OCI-LY1 (cell line): ENCODE results near the gene GNAQ.

Experiments
- H2AFZ ChIP-seq: fragments of 200-600 bp; sonication (generic), shearing (Covaris generic); 2 replicates; pipeline ENCODE4 v1.6.0; 2014; ENCODE audit warnings: antibody characterized with exemption, mild to moderate bottlenecking, low read length
- H3F3A ChIP-seq: fragments of 200-600 bp; sonication (generic), shearing (Covaris generic); 2 replicates; pipeline ENCODE4 v1.6.0; 2014; ENCODE audit warnings: mild to moderate bottlenecking, antibody characterized with exemption, low read length, moderate library complexity; ENCODE audit not compliant: insufficient read depth
- H3K27ac ChIP-seq: fragments of 200-600 bp; sonication (generic); 2 replicates; pipeline ENCODE4 v1.5.1; 2014; ENCODE audit warnings: low read length, mixed run types, mild to moderate bottlenecking, low read depth; ENCODE audit not compliant: poor library complexity, severe bottlenecking
- H3K27me3 ChIP-seq: fragments of 200-600 bp; sonication (generic); 2 replicates; pipeline ENCODE4 v1.6.0; 2014; ENCODE audit warnings: antibody characterized with exemption, mild to moderate bottlenecking, low read length, moderate library complexity; ENCODE audit not compliant: insufficient read depth
- H3K36me3 ChIP-seq: fragments of 200-600 bp; sonication (generic); 2 replicates; pipeline ENCODE4 v1.6.1; 2014; ENCODE audit warnings: mild to moderate bottlenecking, antibody characterized with exemption, low read length, moderate library complexity, mixed read lengths; ENCODE audit not compliant: insufficient read depth
- H3K4me1 ChIP-seq: fragments of 200-600 bp; sonication (generic); 2 replicates; pipeline ENCODE4 v1.5.1; 2014; ENCODE audit warnings: mild to moderate bottlenecking, low read length, moderate library complexity; ENCODE audit not compliant: insufficient read depth, severe bottlenecking
- H3K4me2 ChIP-seq: fragments of 200-600 bp; sonication (generic), shearing (Covaris generic); 2 replicates; pipeline ENCODE4 v1.6.1; 2014; ENCODE audit warnings: low read length
- H3K4me3 ChIP-seq: fragments of 200-600 bp; sonication (generic); 2 replicates; pipeline ENCODE4 v1.5.1; 2014; ENCODE audit warnings: low read length, low read depth, mild to moderate bottlenecking, mixed read lengths; ENCODE audit not compliant: poor library complexity, severe bottlenecking
- H3K79me2 ChIP-seq: fragments of 200-600 bp; shearing (Covaris generic); 2 replicates; pipeline ENCODE4 v1.6.1; 2016; ENCODE audit warnings: mixed run types, low read length, mixed read lengths; ENCODE audit not compliant: insufficient read depth
- H3K9ac ChIP-seq: fragments of 200-600 bp; sonication (generic), shearing (Covaris generic); 2 replicates; pipeline ENCODE4 v1.6.1; 2014; ENCODE audit warnings: mild to moderate bottlenecking, low read length, mixed read lengths
- H3K9me2 ChIP-seq: fragments of 200-600 bp; sonication (generic), shearing (Covaris generic); 2 replicates; pipeline ENCODE4 v1.6.1; 2014; ENCODE audit warnings: low read depth, mild to moderate bottlenecking, low read length, mixed read lengths
- H3K9me3 ChIP-seq: fragments of 200-600 bp; shearing (Covaris generic); 2 replicates; pipeline ENCODE4 v1.6.1; 2014; ENCODE audit warnings: low read length, mixed read lengths
- H4K20me1 ChIP-seq: fragments of 200-600 bp; sonication (generic), shearing (Covaris generic); 2 replicates; pipeline ENCODE4 v1.6.0; 2016; ENCODE audit warnings: mild to moderate bottlenecking, low read length; ENCODE audit not compliant: insufficient read depth
- EZH2 ChIP-seq: fragments of 200-600 bp; sonication (generic), shearing (Covaris generic); IDR thresholded peaks from 2 replicates; pipeline ENCODE4 v1.8.0; 2017; ENCODE audit warnings: borderline replicate concordance, mixed run types, mild to moderate bottlenecking, antibody characterized with exemption, low read length, moderate library complexity, mixed read lengths
- TF ChIP-seq, protein P1 (sequence below): fragments of 200-600 bp; sonication (generic), shearing (Covaris generic); IDR thresholded peaks from 2 replicates; pipeline ENCODE4 v1.5.1; 2017; ENCODE audit warnings: mild to moderate bottlenecking, antibody characterized with exemption, low read length, moderate library complexity, mixed read lengths

GNAQ gene

DNA sequence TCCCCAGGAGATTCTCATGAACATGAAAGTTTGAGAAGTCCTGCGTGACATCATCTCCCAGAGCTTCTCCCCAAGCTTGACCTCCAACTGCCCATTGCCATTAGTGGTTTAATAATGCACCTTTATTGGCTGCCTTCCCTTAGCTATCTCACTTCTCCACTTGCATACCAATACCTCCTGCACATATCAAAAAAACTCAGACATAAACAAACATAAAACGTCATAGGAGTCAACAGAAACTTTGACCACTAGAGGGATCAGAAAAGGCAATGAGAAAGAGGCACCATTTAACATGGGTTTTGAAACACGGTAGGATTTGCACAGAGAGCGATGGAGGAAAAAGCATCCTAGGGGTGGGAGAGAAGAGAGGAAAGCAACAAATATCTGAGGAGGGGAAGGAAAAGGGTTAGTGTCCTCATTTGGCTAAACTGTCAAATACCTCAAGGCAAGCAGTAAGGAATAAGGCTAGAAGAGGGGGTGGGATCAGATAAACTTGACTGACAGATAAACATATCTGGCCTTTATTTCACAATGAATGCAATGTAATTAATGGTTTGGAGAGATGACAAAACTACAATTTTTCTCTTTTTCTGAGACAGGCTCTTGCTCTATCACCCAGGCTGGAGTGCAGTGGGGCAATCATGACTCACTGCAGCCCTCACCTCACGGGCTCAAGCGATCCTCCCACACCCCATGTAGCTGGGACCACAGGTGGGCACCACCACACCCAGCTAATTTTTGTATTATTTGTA, 27.0 kb downstream of the GNAQ start:
- H4K20me1 ChIP-seq, result no peaks in the 10 kb centered on the region
- no peaks in the 10 kb centered on the region for H3K9me3 ChIP-seq
- no peak overlapping the region for H3K4me2 ChIP-seq
- H3F3A ChIP-seq, result no peaks in the 10 kb centered on the region
- H3K9me2 ChIP-seq, result no peaks in the 10 kb centered on the region
- H3K9ac ChIP-seq, result no peak overlapping the region
- H3K27ac ChIP-seq, result no peak overlapping the region
- no peak overlapping the region for H2AFZ ChIP-seq
- TF ChIP-seq, protein P1, sequence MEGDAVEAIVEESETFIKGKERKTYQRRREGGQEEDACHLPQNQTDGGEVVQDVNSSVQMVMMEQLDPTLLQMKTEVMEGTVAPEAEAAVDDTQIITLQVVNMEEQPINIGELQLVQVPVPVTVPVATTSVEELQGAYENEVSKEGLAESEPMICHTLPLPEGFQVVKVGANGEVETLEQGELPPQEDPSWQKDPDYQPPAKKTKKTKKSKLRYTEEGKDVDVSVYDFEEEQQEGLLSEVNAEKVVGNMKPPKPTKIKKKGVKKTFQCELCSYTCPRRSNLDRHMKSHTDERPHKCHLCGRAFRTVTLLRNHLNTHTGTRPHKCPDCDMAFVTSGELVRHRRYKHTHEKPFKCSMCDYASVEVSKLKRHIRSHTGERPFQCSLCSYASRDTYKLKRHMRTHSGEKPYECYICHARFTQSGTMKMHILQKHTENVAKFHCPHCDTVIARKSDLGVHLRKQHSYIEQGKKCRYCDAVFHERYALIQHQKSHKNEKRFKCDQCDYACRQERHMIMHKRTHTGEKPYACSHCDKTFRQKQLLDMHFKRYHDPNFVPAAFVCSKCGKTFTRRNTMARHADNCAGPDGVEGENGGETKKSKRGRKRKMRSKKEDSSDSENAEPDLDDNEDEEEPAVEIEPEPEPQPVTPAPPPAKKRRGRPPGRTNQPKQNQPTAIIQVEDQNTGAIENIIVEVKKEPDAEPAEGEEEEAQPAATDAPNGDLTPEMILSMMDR, result peak; percentile 44
- no peak for TF ChIP-seq EZH2
- H3K4me3 ChIP-seq, result no peak overlapping the region
- H3K4me1 ChIP-seq, result no peaks in the 10 kb centered on the region
- H3K27me3 ChIP-seq, result no peaks in the 10 kb centered on the region
- no peaks in the 10 kb centered on the region for H3K36me3 ChIP-seq
- no peaks in the 10 kb centered on the region for H3K79me2 ChIP-seq

DNA sequence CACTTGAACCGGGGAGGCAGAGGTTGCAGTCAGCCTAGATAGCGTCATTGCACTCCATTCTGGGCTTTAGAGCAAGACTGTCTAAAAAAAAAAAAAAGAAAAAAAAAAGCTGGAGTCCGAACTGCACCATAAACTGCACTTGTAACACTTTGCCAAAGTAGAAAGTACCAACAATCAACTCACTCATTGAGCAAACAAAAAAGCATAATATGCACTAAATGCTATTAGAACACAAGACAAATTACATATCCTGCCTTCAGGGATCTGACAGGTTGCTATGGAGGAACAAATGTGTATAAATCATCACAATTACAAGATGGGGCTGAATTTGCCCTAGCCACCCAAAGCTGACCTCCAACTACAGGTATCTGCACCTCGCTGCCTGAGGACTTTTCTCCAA, 27.9 kb downstream of the GNAQ start:
- Histone ChIP-seq H3K27me3 (no peaks in the 10 kb centered on the region), H3K9me3 (no peaks in the 10 kb centered on the region), H3K9ac (no peak overlapping the region), H3K79me2 (no peaks in the 10 kb centered on the region), H3K4me3 (no peak overlapping the region), H3K9me2 (no peaks in the 10 kb centered on the region), H2AFZ (no peak overlapping the region), H3K36me3 (no peaks in the 10 kb centered on the region), H3K4me1 (no peaks in the 10 kb centered on the region), H3K4me2 (no peak overlapping the region), H3F3A (no peaks in the 10 kb centered on the region), H4K20me1 (no peaks in the 10 kb centered on the region), H3K27ac (no peak overlapping the region)
- TF ChIP-seq, protein P1, result no peak
- no peak for TF ChIP-seq EZH2

DNA sequence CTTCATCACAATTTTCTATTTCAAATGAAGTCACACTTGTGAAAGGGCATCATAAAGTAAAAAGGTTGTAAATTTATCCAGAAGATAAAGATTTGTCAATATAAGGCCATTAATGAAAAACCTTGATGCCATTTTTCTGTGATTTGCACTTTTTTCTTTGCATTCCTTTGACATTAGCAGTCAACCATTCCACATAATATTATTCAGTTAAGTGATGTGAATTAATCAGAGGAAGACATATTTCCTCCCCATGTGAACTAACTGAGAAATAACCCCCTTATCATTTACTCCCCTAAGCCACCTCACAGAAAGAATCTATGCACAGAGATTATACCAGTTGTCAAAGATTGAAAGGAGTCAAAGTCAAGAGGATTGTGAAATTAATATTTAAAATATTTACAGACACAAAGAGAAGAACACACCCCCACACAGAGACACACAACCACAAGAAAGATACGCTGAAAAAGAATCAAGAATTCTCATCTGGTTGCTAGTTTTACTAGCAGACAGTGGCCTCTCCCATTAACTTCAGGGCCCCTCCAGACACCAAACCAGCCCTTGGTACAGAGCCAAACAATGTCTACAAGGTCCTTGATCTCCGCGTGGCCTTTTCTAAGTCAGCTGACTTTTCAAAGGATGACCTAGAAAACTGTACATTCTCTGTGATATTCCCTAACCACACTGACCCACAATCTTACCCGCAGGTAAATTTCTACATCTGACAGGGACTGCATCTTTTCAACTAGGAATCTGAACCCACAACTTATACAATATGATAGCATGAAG, 29.5 kb downstream of the GNAQ start:
- TF ChIP-seq EZH2, result no peak
- TF ChIP-seq, protein P1, result no peak
- H3K9me3 ChIP-seq, result no peaks in the 10 kb centered on the region
- no peaks in the 10 kb centered on the region for H4K20me1 ChIP-seq
- no peak overlapping the region for H3K4me2 ChIP-seq
- H3K9ac ChIP-seq, result no peak overlapping the region
- no peaks in the 10 kb centered on the region for H3K4me1 ChIP-seq
- H3K27me3 ChIP-seq, result no peaks in the 10 kb centered on the region
- H3K4me3 ChIP-seq, result no peak overlapping the region
- H3F3A ChIP-seq, result no peaks in the 10 kb centered on the region
- no peak overlapping the region for H2AFZ ChIP-seq
- H3K9me2 ChIP-seq, result no peaks in the 10 kb centered on the region
- no peak overlapping the region for H3K27ac ChIP-seq
- H3K79me2 ChIP-seq, result no peaks in the 10 kb centered on the region
- H3K36me3 ChIP-seq, result no peaks in the 10 kb centered on the region
